NCI-H345 treated with DMSO at 0.1 percent for 48 hours (cell line): ENCODE measurements around the gene KATNAL1.
"Not testable (repeated sequence)": the region's sequence is repeated elsewhere in the genome, so short reads cannot be mapped to it uniquely, and the experiment has no call there.

Source experiments
- DNase-seq: peaks from one replicate; lab custom pipeline; 2025; ENCODE audit not compliant: unreplicated experiment; lab: John Stamatoyannopoulos, UW

The KATNAL1 gene

GRCh38 chr13:30295116-30295515, 12.2 kb downstream of the KATNAL1 start:
- DNase-seq, result no peak

DNA sequence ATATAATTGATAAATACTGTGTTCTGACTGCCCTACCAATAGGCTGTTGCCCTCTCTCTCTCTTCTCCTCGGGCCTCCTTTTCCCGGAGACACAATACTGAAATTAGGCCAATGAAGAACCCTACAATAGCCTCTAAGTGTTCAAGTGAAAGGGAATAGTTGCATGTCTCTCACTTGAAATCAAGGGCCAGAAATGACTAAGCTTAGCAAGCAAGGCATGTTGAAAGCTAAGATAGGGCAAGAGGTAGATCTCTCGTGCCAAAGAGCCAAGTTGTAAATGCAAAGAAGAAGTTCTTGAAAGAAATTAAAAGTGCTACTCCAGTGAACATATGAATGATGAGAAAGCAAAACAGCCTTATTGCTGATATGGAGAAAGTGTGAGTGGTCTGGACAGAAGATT, 13.3 kb downstream of the KATNAL1 start:
- no peak for DNase-seq

GRCh38 chr13:30292325-30292724, 15.0 kb downstream of the KATNAL1 start:
- DNase-seq, result no peak

GRCh38 chr13:30290812-30291436, 16.4 kb downstream of the KATNAL1 start:
- no peak for DNase-seq

- DNase-seq, result no peak
Measured at GRCh38 chr13:30289533-30289932, 17.8 kb downstream of the KATNAL1 start.

DNA sequence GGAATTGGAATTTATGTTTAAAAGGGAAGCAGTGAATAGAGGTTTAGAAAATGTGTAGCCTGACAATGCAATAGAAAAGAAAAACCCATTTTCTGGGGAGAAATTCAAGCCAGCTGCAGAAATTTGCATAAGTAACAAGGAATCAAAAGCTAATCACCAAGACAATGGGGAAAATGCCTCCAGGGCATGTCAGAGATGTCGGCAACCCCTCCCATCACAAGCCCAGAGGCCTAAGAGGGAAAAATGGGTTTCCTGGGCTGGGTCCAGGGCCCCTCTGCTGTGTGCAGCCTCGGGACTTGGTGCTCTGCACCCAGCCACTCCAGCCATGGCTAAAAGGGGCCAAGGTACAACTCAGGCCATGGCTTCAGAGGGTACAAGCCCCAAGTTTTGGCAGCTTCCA, 21.3 kb downstream of the KATNAL1 start:
- DNase-seq, result not testable (repeated sequence)

DNA sequence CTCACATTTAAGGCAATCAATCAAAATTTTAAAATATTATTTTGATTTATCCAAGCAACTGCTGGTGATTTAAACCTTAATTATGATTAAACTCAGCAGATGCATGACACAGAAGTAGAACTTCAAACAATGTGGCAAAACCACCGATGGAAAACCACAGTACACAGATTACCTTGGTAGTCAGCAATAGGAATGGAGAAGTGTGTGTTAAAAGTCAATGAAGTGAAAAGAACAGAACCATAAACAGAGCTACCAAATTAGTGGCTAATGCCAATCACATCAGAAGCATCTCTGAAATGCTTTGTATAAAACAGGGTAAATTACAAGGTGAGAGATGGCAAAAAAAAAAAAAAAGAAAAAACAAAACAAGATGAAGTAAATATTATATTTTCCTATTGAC, 31.2 kb downstream of the KATNAL1 start:
- no peak for DNase-seq

DNA sequence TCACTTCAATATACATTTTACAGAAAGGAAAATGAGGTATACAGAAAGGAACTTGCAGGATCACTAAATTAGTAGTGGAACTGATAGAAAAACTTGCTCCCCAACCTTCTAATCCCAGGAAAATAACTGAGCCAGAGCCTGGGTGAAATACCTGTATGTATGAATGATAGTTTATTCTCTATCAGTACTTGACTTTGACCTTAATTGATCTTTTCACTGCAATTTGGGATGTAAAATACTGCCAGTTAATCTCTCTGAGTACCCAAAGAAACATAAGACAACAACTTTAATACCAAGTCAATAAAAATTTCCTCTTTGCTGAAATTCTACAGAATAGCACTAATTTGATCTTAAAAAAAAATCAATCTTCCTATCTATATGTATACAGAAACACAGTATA, 33.3 kb downstream of the KATNAL1 start:
- DNase-seq, result no peak

- not testable (repeated sequence) for DNase-seq
Measured at GRCh38 chr13:30270035-30270434, 37.3 kb downstream of the KATNAL1 start.

- DNase-seq, result no peak
Measured at GRCh38 chr13:30268673-30269072, 38.7 kb downstream of the KATNAL1 start.

- DNase-seq, result no peak
Measured at GRCh38 chr13:30266756-30267155, 40.6 kb downstream of the KATNAL1 start.

DNA sequence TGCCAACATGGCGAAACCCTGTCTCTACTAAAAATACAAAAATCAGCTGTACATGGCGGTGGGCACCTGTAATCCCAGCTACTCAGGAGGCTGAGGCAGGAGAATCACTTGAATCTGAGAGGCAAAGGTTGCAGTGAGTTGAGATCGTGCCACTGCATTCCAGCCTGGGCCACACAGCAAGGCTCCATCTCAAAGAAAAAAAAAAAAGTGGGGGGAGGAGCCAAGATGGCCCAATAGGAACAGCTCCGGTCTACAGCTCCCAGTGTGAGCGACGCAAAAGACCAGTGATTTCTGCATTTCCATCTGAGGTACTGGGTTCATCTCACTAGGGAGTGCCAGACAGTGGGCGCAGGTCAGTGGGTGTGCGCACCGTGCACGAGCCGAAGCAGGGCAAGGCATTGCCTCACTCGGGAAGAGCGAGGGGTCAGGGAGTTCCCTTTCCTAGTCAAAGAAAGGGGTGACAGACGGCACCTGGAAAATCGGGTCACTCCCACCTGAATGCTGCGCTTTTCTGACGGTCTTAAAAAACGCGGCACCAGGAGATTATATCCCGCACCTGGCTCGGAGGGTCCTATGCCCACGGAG, 48.1 kb downstream of the KATNAL1 start:
- DNase-seq, result not testable (repeated sequence)

DNA sequence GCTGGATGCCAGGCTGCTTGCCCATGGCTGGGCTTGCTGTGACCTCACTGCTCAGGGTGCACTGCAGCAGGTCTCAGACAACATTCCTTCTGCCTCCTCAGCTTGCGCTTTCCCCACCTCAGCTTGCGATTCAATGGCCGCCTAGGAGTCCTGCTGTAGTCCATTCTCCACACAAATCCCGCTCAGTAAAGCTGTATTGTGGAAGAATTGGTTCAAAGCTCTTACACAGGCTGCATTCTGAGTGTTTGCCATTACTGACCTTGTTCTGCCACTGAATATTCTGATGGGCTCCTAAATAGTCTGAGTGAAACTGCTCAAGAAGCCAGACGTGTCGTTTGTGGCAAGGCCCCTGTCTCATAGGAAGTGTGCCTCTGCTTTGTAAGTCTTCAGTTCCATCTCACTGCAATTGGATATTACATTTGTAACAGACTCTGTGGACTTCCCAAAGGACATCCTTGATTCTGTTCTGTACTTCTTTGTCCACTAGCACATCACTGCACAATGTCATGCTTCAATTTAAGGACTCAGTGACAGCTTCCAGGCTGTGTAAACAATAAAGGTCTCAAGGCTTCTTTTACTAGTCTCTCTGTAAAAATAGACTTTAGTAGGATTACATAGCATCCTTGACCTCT, 49.8 kb downstream of the KATNAL1 start:
- DNase-seq, result no peak

GRCh38 chr13:30256713-30257467, 50.5 kb downstream of the KATNAL1 start:
- DNase-seq, result no peak

DNA sequence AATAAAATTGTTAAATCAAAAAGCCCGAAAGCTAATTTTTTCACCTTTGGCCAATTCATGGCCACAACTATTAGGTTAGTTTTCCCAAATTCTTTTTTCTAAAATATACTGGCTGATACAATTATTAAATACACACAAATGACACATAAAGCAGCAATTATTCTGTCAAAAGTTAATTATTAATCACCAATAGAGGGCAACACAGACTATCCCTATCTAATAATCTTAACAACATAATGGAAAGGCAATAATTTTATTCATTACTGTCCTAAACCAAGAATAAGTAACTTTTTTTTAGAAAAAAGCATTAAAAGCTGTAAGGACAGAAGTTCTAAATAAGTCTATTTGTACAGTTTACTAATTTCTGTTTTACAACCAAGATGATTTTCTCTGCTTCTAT, 51.7 kb downstream of the KATNAL1 start:
- no peak for DNase-seq

- no peak for DNase-seq
Measured at GRCh38 chr13:30253830-30254229, 53.5 kb downstream of the KATNAL1 start.

DNA sequence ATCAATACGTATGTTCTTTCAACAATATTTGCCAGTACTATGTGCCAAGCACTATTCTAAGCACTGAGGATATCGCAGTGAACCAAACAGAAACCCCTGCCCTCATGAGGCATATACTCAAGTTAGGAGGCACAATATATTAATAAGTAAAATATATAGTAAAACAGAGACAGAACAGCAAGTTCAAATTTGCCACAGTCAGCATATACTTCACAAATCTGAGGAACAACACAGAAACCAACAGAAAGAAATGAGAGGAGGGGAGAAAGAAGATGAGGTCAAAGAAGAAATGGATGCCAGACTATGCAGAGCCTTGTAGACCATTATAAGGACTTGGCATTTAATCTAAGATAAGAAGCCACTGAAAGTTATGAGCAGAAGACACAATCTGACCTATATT, 59.9 kb downstream of the KATNAL1 start:
- DNase-seq, result no peak

GRCh38 chr13:30241532-30241931, 65.8 kb downstream of the KATNAL1 start:
- no peak for DNase-seq

- DNase-seq, result no peak
Measured at GRCh38 chr13:30240608-30241007, 66.7 kb downstream of the KATNAL1 start.

DNA sequence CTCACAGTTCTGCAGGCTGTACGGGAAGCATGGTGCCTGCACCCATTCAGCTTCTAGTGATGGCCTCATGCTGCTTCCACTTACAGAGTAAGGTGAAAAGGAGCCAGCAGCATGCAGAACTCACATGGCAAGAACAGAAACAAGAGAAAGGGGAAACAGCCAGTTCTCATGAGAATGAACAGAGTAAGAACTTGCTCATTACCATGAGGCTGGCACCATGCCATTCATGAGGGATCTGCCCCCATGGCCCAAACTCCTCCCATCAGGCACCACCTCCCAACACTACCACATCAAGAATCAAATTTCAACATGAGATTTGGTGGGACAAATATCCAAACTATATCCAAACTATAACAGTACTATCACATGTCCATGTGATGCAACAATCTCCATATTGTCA, 72.1 kb downstream of the KATNAL1 start:
- DNase-seq, result no peak

DNA sequence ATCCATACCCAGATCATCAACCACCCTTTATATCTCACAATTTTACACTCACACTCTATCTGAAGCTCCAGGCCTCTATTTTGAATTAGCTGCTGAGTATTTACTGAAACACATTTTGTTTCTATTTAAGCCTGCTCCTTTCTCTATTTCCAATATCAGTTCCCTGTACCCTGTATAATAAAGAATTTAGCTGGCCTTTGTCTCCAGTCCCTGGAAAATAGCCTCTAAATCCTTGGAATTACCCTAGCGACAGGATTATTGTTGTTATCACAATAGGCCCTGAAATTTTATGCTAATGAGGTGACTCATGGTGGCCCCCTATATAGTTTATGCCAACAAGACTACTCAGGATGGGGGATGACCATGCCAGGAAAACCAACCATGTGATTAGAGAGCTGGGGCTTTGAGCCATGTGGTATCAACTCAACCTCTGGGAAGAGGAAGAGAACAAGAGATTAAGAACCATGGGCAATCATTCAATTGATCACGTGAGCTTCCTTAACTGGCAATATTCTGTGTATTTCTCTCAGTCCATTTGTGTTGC, 72.7 kb downstream of the KATNAL1 start:
- DNase-seq, result no peak

DNA sequence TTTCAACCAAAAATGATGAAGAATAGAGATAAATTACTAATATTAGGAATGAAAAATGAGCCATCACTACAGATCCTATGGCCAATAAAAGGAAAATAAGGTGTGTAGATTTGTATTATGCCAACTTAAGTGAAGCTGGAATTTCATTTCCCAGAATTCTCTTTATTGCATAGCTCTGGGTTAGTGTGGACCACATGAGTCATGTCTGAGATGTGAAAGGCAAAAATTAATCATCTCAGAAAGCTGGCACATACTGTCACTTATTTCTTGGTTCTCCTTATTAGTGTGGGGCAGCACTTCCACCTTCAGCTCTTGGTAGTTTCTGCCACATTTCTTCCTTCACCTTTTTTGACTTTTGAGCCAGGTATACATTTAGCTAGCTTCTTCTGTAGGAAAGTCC, 82.6 kb downstream of the KATNAL1 start:
- no peak for DNase-seq
